ENCODE data around the gene PRDM1.
A peak's percentile ranks its signal among the peaks of the same experiment; 100 is the strongest.

Gene PRDM1

DNA sequence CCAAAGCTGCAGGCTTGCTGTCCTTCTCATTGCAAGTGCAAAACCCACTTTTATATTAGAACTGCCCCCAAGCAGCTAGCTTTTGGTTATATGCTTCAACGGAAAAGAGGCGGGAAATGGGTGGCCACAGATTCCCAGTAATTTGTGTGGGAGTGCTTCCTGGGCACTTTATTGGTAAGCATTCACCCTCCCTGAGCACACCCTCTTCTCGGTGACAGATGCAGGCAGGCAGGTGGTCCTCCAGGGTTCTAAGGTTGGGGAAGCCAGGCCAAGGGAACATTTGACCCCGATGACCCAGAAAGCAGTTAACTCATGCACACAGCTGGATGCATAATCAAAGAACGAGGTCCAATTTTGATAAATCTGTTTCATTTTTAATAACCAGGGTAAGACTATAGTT lies 29.1 kb downstream of the PRDM1 start:
- DNase-seq (ENCODE audit: low read depth in 4 of 4, low spot score in 1 of 4) = no peak

DNA sequence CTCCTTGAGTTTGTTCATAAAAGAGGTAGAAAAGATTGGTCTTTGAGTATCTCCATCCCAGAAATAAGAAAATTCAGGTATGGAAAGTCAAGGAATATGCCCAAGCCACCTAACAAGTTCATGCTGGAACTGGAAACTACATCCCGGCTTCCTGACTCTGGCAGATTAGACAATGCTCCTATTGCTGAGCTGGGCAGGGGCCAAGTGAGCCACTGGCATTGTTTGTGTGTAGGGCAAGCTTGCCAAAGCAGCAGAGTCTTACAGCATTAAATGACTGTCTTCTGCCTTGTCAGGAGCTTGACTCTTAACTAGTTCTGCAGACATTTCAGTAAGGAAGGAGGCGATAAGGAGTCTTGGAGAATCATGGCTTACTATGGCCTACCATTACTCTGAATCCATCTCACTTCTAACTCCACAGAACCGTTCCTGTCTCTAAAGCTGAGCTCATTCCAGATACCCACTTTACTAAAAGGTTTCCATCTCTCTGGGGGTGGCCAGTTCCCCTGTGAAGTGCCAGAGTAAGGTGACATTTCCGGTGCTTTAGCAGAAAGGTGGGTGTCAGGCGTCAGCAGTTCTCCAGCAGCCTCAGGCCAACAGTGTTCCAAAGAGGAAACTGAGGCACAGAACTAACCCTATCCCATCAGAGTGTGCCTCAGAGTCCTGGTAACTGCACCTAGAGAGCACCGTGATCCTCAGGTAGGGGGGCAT lies 30.1 kb downstream of the PRDM1 start:
- DNase-seq (ENCODE audit: low read depth in 4 of 4, low spot score in 1 of 4) = no peak

DNA sequence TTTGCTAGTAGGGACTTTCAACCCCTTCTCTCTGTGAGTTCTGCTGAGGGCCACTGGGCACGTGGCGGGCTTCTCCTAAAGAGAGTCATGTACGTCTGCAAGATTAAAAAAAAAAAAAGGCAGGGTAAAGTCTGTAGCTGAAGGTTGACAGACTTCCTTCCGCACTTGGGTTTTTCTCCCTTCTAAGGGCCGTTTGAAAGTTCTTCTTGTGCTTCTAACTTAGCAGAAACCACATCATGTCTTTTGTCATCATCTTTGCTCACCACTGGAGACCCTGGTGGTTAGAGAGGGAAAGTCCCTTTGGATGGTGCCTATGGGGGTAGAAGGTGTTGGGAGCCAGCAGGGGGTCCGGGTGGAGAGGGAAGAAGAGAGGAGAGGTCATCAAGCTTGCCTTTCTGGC lies 31.4 kb downstream of the PRDM1 start:
- DNase-seq (ENCODE audit: low read depth in 4 of 4, low spot score in 1 of 4) = peak in 1 of 4 experiments; percentile 30

DNA sequence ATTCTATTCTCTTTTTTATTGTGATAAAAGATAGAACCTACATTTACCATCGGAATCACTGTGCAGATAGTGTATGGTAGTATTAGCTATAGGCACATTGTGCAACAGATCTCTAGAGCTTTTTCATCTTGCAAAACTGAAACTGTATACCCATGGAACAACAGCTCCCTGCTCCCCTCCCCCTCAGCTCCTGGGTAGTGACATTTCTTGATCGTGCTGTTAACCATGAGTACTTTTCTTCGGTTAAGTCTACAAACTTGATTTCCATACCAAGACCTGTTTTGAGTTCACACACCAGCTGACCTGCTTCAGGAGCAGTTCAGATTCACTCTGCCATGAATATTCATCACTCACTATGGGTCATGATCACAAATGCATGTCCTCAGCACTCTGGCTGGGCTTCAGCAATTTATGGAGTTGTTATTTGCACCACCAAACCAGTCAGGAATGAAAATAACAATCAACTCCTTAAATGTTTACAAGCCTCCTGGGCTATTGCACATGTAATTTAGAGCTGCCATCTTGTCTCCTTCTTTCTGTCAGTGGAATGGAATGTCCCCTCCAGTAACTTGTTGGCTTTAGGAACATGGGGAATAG lies 32.8 kb downstream of the PRDM1 start:
- DNase-seq (ENCODE audit: low read depth in 4 of 4, low spot score in 1 of 4) = no peak

DNA sequence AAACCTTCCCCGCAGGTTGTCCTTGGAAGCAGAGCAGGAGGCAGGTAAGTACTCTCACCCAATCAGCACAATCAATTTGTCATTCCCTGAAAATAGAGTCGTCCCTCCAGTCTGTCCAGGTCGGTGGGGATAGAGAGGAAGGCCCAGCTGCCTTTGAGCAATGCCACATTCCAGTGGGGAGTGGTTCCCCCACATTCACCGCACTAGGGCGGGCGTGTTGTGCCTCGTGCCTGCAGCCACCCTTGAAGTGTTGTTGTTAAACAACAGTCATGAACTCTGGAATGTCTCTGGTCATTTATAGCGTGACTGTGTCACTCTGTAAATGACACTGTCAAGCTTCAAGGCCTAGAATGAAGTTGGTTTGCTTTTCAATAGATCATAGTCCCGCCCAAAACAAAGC lies 33.4 kb downstream of the PRDM1 start:
- no peak for DNase-seq (ENCODE audit: low read depth in 4 of 4, low spot score in 1 of 4)

DNA sequence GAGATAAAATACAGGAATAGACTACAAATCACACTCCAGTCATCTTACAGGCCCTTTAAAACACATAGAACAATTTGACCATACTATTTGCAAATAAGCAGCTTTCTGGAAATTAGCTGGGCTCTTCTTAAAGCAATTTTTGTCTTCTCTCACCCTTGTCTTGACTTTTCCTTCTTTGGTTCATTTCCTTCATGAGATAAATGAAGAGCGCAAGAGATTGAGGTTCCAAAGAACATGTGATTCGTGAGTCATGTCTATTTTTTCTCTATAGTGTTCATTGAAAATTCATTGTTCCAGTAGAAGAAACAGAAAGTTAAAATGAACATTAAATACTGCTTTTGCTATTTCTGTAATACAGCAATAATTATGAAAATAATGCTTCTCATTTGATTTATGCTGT lies 33.9 kb downstream of the PRDM1 start:
- no peak for DNase-seq (ENCODE audit: low read depth in 4 of 4, low spot score in 1 of 4)

DNA sequence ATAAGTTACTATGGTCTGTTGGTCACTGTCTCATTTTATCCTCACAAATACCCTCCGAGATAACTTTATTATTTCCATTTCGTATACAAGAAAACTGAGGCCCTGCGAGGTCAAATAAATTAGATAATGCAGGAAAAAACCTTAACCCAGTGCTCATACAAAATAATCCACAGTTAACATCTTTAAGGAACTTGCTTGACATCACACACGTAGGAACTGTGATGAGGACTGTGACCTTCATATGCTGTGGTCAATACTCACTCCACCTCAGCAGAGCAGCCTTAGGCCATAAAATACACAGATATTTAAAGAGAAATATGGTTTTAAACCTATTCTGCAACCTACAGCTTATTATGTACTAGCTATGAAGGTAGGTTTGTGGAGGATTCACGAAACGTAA lies 34.3 kb downstream of the PRDM1 start:
- no peak for DNase-seq (ENCODE audit: low read depth in 4 of 4, low spot score in 1 of 4)

DNA sequence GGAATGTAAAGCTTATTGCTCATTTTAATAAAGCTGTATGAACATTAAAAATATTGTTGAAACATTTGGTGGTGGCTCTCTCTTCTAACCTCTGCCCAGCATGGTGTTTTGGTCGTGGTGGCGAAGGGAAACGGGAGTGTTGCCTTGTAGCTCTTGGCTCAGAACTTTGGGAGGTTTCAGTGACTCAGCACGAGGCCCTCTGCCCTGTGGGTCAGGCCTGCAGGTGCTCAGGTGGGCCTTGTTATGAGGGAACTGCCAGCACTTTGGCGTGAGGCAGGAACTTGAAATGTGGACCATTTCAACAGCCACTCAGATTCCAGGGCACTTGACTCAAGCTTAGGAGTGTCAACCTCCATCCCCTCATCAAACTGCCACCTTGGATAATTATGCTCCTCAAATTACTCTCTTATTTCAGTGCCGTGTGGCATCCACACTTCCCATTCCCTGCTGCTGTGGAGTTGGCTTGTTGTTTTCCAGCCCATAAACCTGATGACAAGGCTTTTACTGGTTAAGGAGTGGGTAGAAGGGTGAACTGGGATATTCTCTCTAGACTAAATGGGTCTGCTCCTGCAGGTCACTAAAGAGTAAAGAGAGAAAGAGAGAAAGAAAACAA lies 36.3 kb downstream of the PRDM1 start:
- no peak for DNase-seq (ENCODE audit: low read depth in 4 of 4, low spot score in 1 of 4)

DNA sequence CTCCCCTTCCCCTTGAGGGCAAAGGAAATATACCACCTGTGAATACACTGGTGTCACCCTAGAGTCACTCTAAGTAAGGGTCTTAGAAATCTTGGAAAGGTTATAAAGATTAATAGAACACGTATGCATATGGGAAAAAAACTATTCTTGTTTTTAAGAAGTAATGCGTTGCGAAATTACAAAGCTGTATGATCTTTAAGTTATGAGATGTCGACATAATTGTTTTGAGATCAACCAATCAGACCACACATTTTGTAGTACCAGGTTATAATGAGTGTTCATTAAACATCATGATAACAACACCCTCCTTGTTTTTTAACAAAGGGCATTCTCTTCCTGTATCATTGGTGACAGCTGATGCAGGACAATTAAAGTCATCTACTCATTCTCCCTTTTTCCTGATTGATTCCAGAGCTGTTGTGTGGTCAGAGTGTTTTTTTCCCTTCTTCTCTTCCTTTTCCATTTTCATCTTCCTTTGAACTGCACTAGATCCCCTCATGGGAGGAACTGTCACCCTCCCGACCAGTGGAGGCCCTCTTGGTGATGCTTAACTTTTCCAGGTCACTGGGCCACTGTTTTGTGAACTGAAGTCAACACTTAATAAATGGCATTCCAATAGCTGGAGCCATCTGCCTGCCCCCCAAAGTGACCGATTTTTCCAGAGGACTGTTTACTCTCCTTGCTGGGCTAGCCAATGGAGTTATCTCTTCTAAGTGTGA lies 37.0 kb downstream of the PRDM1 start:
- DNase-seq (ENCODE audit: low read depth in 4 of 4, low spot score in 1 of 4) = no peak

DNA sequence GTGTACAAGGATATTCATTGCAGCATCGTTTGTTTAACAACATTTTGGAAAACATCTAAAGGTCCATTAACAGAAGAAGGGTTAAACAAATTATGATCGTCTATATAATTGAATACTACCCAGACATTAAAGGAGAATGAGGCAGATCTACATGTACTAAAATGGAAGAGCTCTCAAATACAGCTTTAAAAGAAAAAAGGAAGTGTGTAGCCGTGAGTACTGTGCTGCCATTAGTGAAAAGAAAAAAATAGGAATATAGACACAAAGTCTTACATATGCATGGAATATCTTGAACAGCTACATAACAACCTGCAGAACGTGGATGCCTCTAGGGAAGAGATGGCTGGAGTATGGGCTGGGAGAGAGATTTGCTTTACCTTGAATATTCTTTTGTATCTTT lies 37.9 kb downstream of the PRDM1 start:
- no peak for DNase-seq (ENCODE audit: low read depth in 4 of 4, low spot score in 1 of 4)

DNA sequence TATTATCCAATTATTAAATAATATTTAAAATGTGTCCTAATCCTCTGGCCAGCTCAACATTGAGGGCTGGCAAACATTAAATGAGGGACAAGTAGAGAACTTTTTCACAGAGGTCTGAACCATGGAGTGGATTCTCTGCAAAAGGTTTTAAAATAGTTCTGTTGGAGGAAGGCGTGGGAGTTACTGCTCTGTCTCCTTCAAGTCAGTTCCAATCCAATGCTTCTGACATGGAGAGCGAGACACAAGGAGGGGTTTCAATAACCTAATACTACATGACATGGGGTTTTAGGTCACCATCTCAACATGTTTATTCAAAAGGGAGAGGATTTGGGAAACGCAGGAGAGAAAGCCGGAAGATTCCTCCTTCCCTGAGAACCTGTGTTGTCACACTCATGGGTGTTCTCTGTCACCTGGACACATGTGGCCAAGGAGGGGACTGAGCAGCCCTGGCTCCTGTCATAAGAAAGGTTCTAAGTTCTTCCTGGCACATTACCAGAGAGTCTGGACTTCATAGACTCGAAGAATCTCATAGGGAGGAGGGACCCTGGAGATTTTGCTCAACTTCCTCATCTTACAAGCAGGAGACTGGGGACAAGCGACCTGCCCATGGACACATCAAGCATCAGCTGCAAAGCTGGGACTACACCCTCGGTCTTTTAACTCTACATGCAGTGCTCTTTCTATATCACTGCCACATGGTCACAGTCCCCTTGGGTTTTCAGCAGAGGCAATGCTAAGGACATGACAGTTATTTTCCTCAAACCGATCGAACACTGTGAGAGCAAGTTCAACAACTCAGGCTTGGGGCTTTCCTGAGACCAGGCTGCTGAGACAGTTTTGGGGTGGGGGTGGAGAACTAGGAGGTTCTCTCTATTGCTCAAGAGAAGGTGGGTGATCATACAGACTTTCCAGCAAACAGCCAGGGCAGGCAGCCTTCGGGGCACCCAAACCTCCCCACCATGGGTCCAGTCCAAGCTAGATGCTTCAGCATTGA lies 38.6 kb downstream of the PRDM1 start:
- DNase-seq (ENCODE audit: low read depth in 4 of 4, low spot score in 1 of 4) = no peak

DNA sequence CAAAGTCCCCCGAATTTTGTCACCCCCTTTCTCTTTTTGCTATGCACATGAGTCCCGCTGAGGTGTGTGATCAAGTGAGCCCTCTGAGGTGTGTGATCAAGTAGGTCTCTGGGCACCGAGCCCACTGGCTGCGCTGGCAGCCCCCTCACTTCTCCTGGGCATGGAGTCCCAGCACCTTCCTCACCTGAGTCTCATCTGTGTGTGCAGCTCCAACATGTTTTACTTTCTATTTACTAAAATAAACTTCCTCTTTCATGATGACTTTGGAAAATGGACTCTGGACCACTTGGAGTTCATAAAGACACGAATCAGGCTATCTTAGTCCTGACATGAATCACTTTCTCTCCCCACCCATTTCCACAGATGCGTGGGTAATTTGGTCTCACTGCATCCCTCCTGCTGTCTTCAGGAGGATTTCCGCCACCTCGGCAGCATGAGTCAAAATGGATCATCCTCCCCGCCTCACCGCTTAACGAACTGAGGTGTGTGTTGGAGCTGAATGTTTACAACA lies 39.8 kb downstream of the PRDM1 start:
- DNase-seq (ENCODE audit: low read depth in 4 of 4, low spot score in 1 of 4) = peak in 1 of 4 experiments; percentile 18

DNA sequence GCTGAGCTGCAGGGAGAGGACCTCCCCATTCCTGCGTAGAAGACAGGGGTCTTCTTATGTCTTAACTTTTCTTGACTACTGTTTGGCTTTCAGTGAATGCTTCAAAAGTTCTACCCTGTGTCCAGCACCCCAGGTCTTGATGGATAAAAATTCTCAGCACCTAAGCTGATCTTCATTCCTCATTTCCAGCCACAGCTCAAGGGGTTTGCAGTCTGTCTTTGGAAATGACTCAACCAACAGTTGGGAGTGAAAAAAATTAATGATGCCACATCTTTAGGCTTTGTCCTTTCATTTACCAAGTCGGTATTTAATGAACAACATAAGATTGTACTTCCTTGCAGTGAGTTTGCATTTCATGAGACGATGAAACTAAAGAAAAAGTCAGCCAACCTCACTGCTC lies 40.3 kb downstream of the PRDM1 start:
- no peak for DNase-seq (ENCODE audit: low read depth in 4 of 4, low spot score in 1 of 4)

DNA sequence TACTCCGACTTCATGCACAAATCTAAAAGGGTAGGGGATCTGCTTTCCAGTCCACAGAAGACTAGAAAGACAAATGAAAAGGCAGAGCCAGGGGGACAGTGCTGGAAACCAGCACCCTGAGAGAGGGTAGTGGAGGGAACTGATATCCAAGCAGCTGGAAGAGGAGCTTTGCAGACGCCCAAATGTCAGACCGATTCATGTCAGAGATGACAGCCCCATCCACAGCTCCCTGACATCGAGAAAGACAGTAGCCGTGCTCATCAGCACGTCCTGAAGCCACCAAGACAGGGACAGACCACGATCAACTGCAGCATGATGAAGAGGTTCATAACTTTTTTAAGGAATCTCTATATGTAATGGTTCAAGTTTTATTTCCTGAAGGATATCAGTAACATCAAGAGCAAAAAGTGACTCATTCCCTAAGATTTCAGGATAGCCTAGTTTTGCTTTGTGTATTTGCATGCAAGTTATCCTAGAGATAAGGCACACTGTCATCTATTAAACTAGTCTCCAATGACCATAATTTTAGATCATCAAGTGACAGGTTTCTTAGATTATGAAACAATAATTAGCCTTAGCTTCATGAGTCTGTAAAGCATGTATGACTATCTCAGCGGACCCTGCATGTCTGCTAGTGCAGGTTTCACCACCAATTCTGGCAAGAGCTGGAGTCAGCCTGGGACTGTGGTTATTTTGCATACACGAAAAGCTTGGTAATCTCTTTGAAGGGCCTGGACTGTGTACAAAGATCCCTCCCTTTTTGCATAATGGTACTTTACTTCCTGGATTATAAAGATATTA lies 43.0 kb downstream of the PRDM1 start:
- no peak for DNase-seq (ENCODE audit: low read depth in 4 of 4, low spot score in 1 of 4)

DNA sequence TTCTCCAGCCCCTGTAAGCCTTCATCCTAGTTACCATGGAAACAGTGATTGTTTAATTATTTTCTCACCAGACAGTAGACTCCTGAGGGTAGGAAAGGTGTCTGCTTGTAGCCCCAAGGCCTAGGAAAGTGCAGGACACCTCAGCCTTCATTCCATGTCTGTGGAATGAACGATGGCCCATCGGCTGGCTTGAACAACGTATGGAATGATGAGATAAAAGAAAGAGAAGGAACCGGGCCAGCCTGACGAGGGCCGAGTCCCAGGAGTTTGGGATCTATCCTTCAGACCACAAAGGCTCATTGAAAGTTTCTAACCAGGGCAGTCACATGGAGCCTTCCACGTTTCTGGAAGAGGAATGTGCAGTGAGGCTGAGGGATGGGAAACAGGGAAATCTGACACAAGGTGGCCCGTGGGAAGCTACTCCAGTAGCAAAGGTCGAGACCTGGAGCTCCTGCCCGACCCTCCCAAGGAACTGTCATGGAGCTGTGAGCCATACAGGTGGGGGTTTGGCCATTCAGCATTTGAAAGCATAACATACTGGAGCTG lies 46.1 kb downstream of the PRDM1 start:
- no peak for DNase-seq (ENCODE audit: low read depth in 4 of 4, low spot score in 1 of 4)

DNA sequence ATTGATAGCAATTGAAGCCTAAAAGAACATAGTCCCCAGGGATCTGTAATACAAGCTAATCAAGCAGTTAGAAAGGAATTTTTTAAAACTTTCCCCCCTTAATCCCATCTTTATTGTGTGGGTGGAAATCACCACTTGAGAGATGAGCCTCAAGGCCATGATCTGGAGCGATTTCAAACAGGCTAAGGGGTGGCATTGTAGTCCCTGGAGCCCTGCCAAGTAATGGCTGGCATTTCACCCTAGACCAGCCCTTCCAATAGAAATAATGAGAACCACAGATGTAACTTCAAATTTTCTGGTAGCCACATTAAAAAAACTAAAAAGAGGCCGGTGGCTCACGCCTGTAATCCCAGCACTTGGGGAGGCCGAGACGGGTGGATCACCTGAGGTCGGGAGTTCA lies 46.9 kb downstream of the PRDM1 start:
- no peak for DNase-seq (ENCODE audit: low read depth in 4 of 4, low spot score in 1 of 4)

DNA sequence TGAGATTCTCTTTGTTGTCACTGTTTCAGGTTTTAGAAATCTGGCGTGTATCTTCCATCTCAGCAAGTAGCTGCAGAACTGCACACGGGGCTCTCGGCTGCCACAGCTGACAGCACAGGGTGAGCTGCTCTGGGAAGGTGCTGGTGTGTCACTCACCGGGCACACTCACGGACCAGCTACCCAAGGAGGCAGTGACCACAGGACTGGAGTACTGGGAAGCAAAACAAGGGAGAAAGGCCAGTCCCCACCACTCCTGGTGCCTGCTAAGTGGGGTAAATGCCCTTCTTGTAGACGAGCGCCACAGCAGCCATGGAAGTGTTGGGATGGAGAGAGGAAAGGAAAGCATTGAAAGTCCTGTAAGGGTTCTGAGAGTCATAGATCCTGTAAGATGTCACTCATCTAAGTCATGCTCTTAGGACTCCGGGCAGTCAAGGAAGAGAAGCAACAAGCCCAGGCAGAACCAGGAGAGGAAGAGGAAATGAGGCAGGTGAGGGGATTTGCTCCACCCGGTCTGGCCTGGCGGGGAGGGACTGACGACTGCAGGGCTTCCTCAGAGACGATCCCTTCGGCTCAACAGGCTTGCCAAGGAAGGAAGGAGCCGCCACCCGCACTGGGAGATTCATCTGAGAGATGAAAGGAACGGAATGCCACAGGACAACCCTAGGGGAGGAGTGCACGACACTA lies 48.1 kb downstream of the PRDM1 start:
- no peak for DNase-seq (ENCODE audit: low read depth in 4 of 4, low spot score in 1 of 4)

DNA sequence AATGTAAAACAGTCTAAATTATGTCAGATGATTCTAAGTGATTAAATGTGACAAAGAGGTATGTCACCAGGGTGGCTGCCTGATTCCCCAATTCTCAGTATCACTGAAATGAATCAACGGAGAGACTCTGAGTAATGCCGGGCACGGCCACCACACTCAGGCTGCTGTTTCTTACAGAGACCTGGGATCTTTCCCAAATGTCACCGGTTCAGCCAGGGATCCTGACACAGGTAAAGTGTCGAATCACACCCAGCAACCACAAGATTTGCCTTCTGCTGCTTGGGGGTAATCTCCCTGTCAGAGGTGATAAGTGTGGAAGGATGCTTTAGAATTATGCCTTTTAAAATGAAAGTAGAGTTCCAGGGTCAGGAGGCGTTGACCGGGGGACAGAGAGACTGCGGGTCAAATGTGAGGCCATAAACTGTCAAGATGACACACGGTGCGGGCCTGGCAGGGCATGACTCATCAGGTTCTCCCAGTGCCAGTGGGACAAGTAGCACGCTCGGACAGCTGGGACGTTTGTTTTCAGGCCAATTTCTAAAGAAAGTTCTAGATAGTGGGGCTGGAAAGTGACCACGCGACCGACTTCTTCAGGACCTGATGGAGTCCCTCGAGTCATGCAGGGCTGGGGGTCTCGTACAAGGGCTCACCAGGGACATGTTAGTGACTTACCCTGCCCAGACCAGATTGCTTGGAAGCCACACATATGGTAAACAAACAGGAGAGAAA lies 48.9 kb downstream of the PRDM1 start:
- DNase-seq (ENCODE audit: low read depth in 4 of 4, low spot score in 1 of 4) = no peak
